ENCODE measurements around the gene LBX2. TPM values are rescaled to one million over a fixed set of nuclear protein-coding genes. Genes with fewer than 3 reads are reported as not detected.
A peak's percentile ranks its signal among the peaks of the same experiment; 100 is the strongest.

The LBX2 gene
- total RNA-seq, 1 experiment from 2014 or later, result 9.6 TPM

DNA sequence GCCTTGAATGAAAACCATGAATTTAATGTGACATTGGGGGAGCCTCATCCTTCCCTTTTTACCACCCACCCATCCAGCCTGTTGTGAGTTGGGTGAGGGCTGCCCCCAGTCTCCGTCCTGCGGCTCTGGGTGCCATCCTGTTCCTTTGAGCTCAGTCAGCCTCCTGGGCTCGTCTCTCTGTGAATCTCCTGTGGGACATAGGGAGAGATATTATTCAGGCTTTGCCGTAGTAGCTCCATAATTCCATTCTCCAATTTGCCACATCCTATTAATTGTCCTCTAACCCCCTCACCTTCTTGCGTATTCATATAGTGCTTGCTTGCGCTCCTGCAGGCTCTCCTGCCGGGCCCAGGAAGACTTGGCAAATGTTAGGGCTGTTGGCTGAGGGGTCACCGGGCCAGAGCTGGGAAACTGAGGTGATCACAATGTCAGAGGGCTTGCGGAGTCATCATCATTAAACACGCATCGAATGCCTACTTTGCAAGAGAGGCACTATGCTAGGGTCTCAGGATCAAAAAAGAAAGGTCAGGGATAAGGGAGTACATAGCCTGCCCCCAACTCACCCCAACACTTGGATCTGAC lies 27.3 kb upstream of the LBX2 start:
- H3K36me3 ChIP-seq (ENCODE audit: control insufficient read depth, insufficient read depth, low read length), result peaks cover 3% of the 10 kb centered on the region
- BruUV-seq (replicated peaks), result no TSS peak
- in situ Hi-C loops (cut with HindIII; ENCODE audit: low pct_unique_long_range_greater_than_20kb, low sequenced_read_pairs) (no loop called here), intact Hi-C loops (cut with micrococcal nuclease; ENCODE audit: unreplicated experiment) (no loop called here)
- ATAC-seq (no peak), DNase-seq (ENCODE audit: low read depth, low spot score) (no peak)
- H3K27ac ChIP-seq (ENCODE audit: low read length), result no peak overlapping the region
- H3K4me3 ChIP-seq (ENCODE audit: low read depth in 2 of 2, low read length in 2 of 2), result no peak overlapping the region
- POLR2A ChIA-PET, result no interaction called here
- CTCF ChIA-PET, result no interaction called here
- no peaks in the 10 kb centered on the region for H3K9me3 ChIP-seq (ENCODE audit: control insufficient read depth, insufficient read depth, low read depth, low read length)
- peaks cover 6% of the 10 kb centered on the region for H3K4me1 ChIP-seq (ENCODE audit: control insufficient read depth, insufficient read depth, low read length)
- H3K27me3 ChIP-seq (ENCODE audit: control insufficient read depth, insufficient read depth, low read length), result no peaks in the 10 kb centered on the region
- TF ChIP-seq, protein P1, sequence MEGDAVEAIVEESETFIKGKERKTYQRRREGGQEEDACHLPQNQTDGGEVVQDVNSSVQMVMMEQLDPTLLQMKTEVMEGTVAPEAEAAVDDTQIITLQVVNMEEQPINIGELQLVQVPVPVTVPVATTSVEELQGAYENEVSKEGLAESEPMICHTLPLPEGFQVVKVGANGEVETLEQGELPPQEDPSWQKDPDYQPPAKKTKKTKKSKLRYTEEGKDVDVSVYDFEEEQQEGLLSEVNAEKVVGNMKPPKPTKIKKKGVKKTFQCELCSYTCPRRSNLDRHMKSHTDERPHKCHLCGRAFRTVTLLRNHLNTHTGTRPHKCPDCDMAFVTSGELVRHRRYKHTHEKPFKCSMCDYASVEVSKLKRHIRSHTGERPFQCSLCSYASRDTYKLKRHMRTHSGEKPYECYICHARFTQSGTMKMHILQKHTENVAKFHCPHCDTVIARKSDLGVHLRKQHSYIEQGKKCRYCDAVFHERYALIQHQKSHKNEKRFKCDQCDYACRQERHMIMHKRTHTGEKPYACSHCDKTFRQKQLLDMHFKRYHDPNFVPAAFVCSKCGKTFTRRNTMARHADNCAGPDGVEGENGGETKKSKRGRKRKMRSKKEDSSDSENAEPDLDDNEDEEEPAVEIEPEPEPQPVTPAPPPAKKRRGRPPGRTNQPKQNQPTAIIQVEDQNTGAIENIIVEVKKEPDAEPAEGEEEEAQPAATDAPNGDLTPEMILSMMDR (IDR thresholded peaks at IDR 0.05), result no peak
- TF ChIP-seq POLR2AphosphoS5 (IDR thresholded peaks at IDR 0.05; ENCODE audit: low read depth, low read length), result no peak
- no peak for TF ChIP-seq SIN3A (IDR thresholded peaks at IDR 0.05; ENCODE audit: borderline replicate concordance, insufficient read depth, low read depth, low read length)
- TF ChIP-seq, protein P2, sequence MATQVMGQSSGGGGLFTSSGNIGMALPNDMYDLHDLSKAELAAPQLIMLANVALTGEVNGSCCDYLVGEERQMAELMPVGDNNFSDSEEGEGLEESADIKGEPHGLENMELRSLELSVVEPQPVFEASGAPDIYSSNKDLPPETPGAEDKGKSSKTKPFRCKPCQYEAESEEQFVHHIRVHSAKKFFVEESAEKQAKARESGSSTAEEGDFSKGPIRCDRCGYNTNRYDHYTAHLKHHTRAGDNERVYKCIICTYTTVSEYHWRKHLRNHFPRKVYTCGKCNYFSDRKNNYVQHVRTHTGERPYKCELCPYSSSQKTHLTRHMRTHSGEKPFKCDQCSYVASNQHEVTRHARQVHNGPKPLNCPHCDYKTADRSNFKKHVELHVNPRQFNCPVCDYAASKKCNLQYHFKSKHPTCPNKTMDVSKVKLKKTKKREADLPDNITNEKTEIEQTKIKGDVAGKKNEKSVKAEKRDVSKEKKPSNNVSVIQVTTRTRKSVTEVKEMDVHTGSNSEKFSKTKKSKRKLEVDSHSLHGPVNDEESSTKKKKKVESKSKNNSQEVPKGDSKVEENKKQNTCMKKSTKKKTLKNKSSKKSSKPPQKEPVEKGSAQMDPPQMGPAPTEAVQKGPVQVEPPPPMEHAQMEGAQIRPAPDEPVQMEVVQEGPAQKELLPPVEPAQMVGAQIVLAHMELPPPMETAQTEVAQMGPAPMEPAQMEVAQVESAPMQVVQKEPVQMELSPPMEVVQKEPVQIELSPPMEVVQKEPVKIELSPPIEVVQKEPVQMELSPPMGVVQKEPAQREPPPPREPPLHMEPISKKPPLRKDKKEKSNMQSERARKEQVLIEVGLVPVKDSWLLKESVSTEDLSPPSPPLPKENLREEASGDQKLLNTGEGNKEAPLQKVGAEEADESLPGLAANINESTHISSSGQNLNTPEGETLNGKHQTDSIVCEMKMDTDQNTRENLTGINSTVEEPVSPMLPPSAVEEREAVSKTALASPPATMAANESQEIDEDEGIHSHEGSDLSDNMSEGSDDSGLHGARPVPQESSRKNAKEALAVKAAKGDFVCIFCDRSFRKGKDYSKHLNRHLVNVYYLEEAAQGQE (IDR thresholded peaks at IDR 0.05; ENCODE audit: insufficient read depth in 1 of 2, low read depth in 2 of 2, low read length in 1 of 2), result no peak
- no peak for TF ChIP-seq TCF7L2 (IDR thresholded peaks at IDR 0.05; ENCODE audit: low read depth, low read length)

DNA sequence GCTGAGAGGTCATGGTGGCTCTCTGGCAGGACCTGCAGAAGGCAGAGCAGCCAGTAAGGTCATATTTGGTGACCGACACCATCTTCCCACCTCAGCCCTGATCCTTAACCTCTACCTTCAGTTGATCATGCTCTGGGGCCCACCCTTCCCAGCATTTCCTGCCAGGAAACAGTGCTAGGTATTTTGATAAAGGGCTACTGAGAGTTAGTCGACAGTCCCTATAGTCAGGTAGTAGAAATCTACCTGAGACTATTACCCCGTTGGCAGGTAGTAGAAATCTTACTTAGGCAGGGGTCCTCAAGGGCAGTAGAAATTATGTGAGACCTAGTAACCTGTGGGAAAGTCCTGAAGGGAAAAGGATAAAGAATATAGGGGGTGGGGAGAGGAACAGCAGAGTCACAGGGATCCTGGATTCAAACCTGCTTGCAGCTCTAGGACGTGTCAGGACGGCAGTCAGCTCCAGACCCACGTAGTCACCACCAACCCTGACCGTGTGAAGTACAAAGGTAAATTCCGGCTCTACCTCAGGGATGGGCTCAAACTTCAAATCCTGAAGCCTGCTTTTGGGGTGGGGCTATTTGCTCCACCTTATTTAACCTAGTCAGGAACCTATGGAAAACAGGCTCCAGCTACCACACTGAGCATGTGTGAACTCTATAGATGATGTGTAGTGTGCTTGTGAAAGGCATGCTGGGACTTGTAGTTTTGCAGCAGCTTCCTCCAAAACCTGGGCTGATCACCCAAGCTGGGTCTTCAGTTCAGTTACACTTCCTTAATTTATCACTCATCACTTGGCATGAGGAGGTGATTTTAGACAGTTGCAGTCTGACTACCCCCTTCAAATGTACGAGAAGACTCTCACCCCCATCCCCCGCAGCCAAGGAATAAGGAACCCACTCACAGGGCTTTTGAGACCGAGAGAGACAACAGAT lies 26.6 kb upstream of the LBX2 start, which contains the start of gene DQX1:
Gene DQX1, minus strand, starts transcription at position 515 of the 932 bp plus-strand sequence. Its CDS starts 502 bp downstream, at position 13.
- H3K9me3 ChIP-seq (ENCODE audit: control insufficient read depth, insufficient read depth, low read depth, low read length), result no peaks in the 10 kb centered on the region
- DNase-seq (ENCODE audit: low read depth, low spot score) (no peak), ATAC-seq (no peak)
- TF ChIP-seq POLR2AphosphoS5 (IDR thresholded peaks at IDR 0.05; ENCODE audit: low read depth, low read length) (peak; percentile 48), TCF7L2 (IDR thresholded peaks at IDR 0.05; ENCODE audit: low read depth, low read length) (no peak)
- TF ChIP-seq, protein P2 (IDR thresholded peaks at IDR 0.05; ENCODE audit: insufficient read depth in 1 of 2, low read depth in 2 of 2, low read length in 1 of 2), result no peak
- TF ChIP-seq, protein P1 (IDR thresholded peaks at IDR 0.05), result no peak
- H3K36me3 ChIP-seq (ENCODE audit: control insufficient read depth, insufficient read depth, low read length), result peaks cover 3% of the 10 kb centered on the region
- ChIA-PET POLR2A (no interaction called here), CTCF (no interaction called here)
- intact Hi-C loops (cut with micrococcal nuclease; ENCODE audit: unreplicated experiment) (no loop called here), in situ Hi-C loops (cut with HindIII; ENCODE audit: low pct_unique_long_range_greater_than_20kb, low sequenced_read_pairs) (no loop called here)
- H3K27ac ChIP-seq (ENCODE audit: low read length), result no peak within 1 kb of the TSS
- peaks cover 6% of the 10 kb centered on the region for H3K4me1 ChIP-seq (ENCODE audit: control insufficient read depth, insufficient read depth, low read length)
- no peak within 1 kb of the TSS for H3K4me3 ChIP-seq (ENCODE audit: low read depth in 2 of 2, low read length in 2 of 2)
- no peaks in the 10 kb centered on the region for H3K27me3 ChIP-seq (ENCODE audit: control insufficient read depth, insufficient read depth, low read length)
- no TSS peak for BruUV-seq (replicated peaks)

Measured in Panc1 (cell line).